H1 (cell line): Measurements from ENCODE around the gene FSD1. TPM values are rescaled to one million over a fixed set of nuclear protein-coding genes. Genes with fewer than 3 reads are reported as not detected.
A peak's percentile ranks its signal among the peaks of the same experiment; 100 is the strongest.

Source experiments
- CTCF ChIA-PET: fragments of 300-600 bp; sonication (Branson Sonifier 250); formaldehyde crosslinking; loops from one replicate; lab custom pipeline; 2021; ENCODE audit not compliant: partially characterized antibody; lab: Charles Lee
- POLR2A ChIA-PET: fragments of 300-600 bp; sonication (Branson Sonifier 250); formaldehyde crosslinking; loops from one replicate; lab custom pipeline; 2021; ENCODE audit warnings: inconsistent platforms; ENCODE audit not compliant: partially characterized antibody; lab: Charles Lee
- DNase-seq, 2 experiments: peaks; one replicate each; pipeline versions ENCODE4 v3.0.0 to v3.0.0-alpha.2; 2010 to 2022; ENCODE audit warnings: low spot score in 2 of 2, low read depth in 1 of 2, mixed read lengths in 1 of 2
- FAIRE-seq: peaks from 2 replicates; lab custom pipeline; 2011; peaks lifted over from hg19 to GRCh38; lab: Jason Lieb, UNC
- H2AFZ ChIP-seq: 2 replicates; pipeline ENCODE4 v1.8.1; 2012; ENCODE audit warnings: low read length, inconsistent platforms
- H2AK5ac ChIP-seq: 2 replicates; pipeline ENCODE4 v1.6.1; 2013; ENCODE audit warnings: low read depth, low read length
- H2BK120ac ChIP-seq: replicated peaks from 2 replicates; pipeline ENCODE3; 2013; ENCODE audit warnings: low read depth, low read length, inconsistent platforms
- H2BK12ac ChIP-seq: 2 replicates; pipeline ENCODE4 v1.6.1; 2013; ENCODE audit warnings: low read depth, low read length
- H2BK15ac ChIP-seq: 2 replicates; pipeline ENCODE4 v1.6.1; 2013; ENCODE audit warnings: low read length
- H2BK20ac ChIP-seq: 2 replicates; pipeline ENCODE4 v1.6.1; 2013; ENCODE audit warnings: low read length
- H2BK5ac ChIP-seq: 2 replicates; pipeline ENCODE4 v1.6.1; 2013; ENCODE audit warnings: low read depth, low read length
- H3K14ac ChIP-seq: 2 replicates; pipeline ENCODE4 v1.6.1; 2013; ENCODE audit warnings: inconsistent platforms; ENCODE audit not compliant: insufficient read length
- H3K18ac ChIP-seq: 2 replicates; pipeline ENCODE4 v1.6.1; 2013; ENCODE audit warnings: low read length; ENCODE audit errors: extremely low read depth
- H3K23ac ChIP-seq: 2 replicates; pipeline ENCODE4 v1.6.1; 2013; ENCODE audit warnings: inconsistent platforms; ENCODE audit not compliant: insufficient read length
- H3K23me2 ChIP-seq: 2 replicates; pipeline ENCODE4 v1.6.1; 2013; ENCODE audit warnings: low read depth, low read length
- H3K27ac ChIP-seq: 2 replicates; pipeline ENCODE4 v1.6.1; 2011; ENCODE audit warnings: low read depth, low read length, inconsistent platforms
- H3K27me3 ChIP-seq, 4 experiments: replicated peaks in 1 of 4; 1 replicate in 1 of 4; 2 replicates in 3 of 4; pipeline versions ENCODE4 v1.6.1 to v1.8.1; 2011 to 2013; ENCODE audit warnings: low read length in 3 of 4, mild to moderate bottlenecking in 3 of 4, inconsistent platforms in 2 of 4, mixed read lengths in 2 of 4, moderate library complexity in 1 of 4; ENCODE audit not compliant: control insufficient read depth in 3 of 4, insufficient read depth in 3 of 4; ENCODE audit errors: extremely low read depth in 1 of 4
- H3K36me3 ChIP-seq, 4 experiments: 2 replicates each; pipeline versions ENCODE4 v1.6.1 to v1.8.1; 2011 to 2013; ENCODE audit warnings: mild to moderate bottlenecking in 4 of 4, low read length in 3 of 4, moderate library complexity in 2 of 4, control low read depth in 1 of 4, inconsistent platforms in 1 of 4; ENCODE audit not compliant: insufficient read depth in 4 of 4, control insufficient read depth in 2 of 4
- H3K4ac ChIP-seq: replicated peaks from 2 replicates; pipeline ENCODE3; 2013; ENCODE audit warnings: low read length, low read depth, mixed read lengths, inconsistent platforms; ENCODE audit not compliant: insufficient read length
- H3K4me1 ChIP-seq, 4 experiments: replicated peaks in 1 of 4; 1 replicate in 1 of 4; 2 replicates in 3 of 4; pipeline versions ENCODE4 v1.6.1 to v1.8.1; 2011 to 2013; ENCODE audit warnings: low read length in 3 of 4, inconsistent platforms in 2 of 4, mixed read lengths in 1 of 4; ENCODE audit not compliant: insufficient read depth in 4 of 4, control insufficient read depth in 3 of 4
- H3K4me2 ChIP-seq, 2 experiments: 2 replicates each; pipeline versions ENCODE4 v1.6.1 to v1.8.1; 2011 to 2013; ENCODE audit warnings: low read depth in 2 of 2, low read length in 2 of 2, control low read depth in 1 of 2, inconsistent platforms in 1 of 2, mild to moderate bottlenecking in 1 of 2; ENCODE audit not compliant: insufficient read depth in 1 of 2
- H3K4me3 ChIP-seq, 4 experiments: fragments of 200-600, 300-600 bp in 1 of 4; sonication (generic), shearing (Covaris generic), sonication (Bioruptor Twin) in 1 of 4; 2 replicates each; pipeline versions ENCODE4 v1.5.1 to v1.8.1; 2011 to 2016; ENCODE audit warnings: low read length in 4 of 4, low read depth in 3 of 4, control low read depth in 2 of 4, inconsistent platforms in 2 of 4, mild to moderate bottlenecking in 2 of 4, mixed read lengths in 1 of 4, moderate library complexity in 1 of 4; ENCODE audit not compliant: insufficient read depth in 2 of 4; ENCODE audit errors: extremely low read depth in 1 of 4
- H3K56ac ChIP-seq: replicated peaks from 2 replicates; pipeline ENCODE3; 2013; ENCODE audit warnings: low read depth, mild to moderate bottlenecking, mixed read lengths, low read length, inconsistent platforms; ENCODE audit not compliant: insufficient read length
- H3K79me1 ChIP-seq: 2 replicates; pipeline ENCODE4 v1.6.1; 2013; ENCODE audit warnings: low read depth, low read length, control low read depth
- H3K79me2 ChIP-seq, 2 experiments: 2 replicates each; pipeline versions ENCODE4 v1.6.1 to v1.8.1; 2012 to 2013; ENCODE audit warnings: low read length in 2 of 2, mild to moderate bottlenecking in 2 of 2, inconsistent platforms in 1 of 2; ENCODE audit not compliant: insufficient read depth in 2 of 2, control insufficient read depth in 1 of 2
- H3K9ac ChIP-seq, 4 experiments: replicated peaks in 1 of 4; 1 replicate in 1 of 4; 2 replicates in 3 of 4; pipeline versions ENCODE4 v1.6.1 to v1.8.1; 2011 to 2013; ENCODE audit warnings: low read depth in 3 of 4, low read length in 3 of 4, control low read depth in 2 of 4, mild to moderate bottlenecking in 2 of 4, moderate library complexity in 2 of 4, inconsistent platforms in 1 of 4; ENCODE audit errors: extremely low read depth in 1 of 4
- H3K9me3 ChIP-seq, 2 experiments: 2 replicates each; pipeline versions ENCODE4 v1.6.1 to v1.8.1; 2012 to 2013; ENCODE audit warnings: mild to moderate bottlenecking in 2 of 2, moderate library complexity in 2 of 2, control low read depth in 1 of 2, inconsistent platforms in 1 of 2, low read depth in 1 of 2, low read length in 1 of 2, mixed read lengths in 1 of 2; ENCODE audit not compliant: insufficient read depth in 2 of 2
- H4K20me1 ChIP-seq, 2 experiments: replicated peaks in 1 of 2; 2 replicates each; pipeline versions ENCODE3 to v1.8.1; 2011 to 2013; ENCODE audit warnings: inconsistent platforms in 2 of 2, low read length in 2 of 2, mild to moderate bottlenecking in 1 of 2; ENCODE audit not compliant: insufficient read depth in 2 of 2, control insufficient read depth in 1 of 2
- H4K5ac ChIP-seq: 2 replicates; pipeline ENCODE4 v1.6.1; 2013; ENCODE audit warnings: low read length, low read depth, mixed read lengths, inconsistent platforms; ENCODE audit not compliant: insufficient read length
- H4K8ac ChIP-seq: 2 replicates; pipeline ENCODE4 v1.8.0; 2013; ENCODE audit warnings: mild to moderate bottlenecking, moderate library complexity, low read length, inconsistent platforms; ENCODE audit not compliant: insufficient read depth; ENCODE audit errors: extremely low read depth
- H4K91ac ChIP-seq: replicated peaks from 2 replicates; pipeline ENCODE3; 2013; ENCODE audit warnings: low read length, mixed read lengths, inconsistent platforms; ENCODE audit not compliant: insufficient read length
- EZH2 ChIP-seq: fragments of 200-600 bp; sonication (generic); IDR thresholded peaks from 2 replicates; pipeline ENCODE4 v1.7.1; 2012; ENCODE audit warnings: low read depth, mild to moderate bottlenecking, moderate library complexity, low read length, inconsistent platforms; ENCODE audit not compliant: severe bottlenecking
- FOSL1 ChIP-seq: IDR thresholded peaks from 2 replicates; pipeline ENCODE4 v1.6.1; 2011; ENCODE audit warnings: mild to moderate bottlenecking, low read depth, low read length, moderate library complexity; ENCODE audit not compliant: insufficient read depth
- POLR2A ChIP-seq, 2 experiments: IDR thresholded peaks; 1 replicate in 1 of 2; 2 replicates in 1 of 2; pipeline ENCODE4 v1.6.1; 2011; ENCODE audit warnings: low read depth in 2 of 2, low read length in 2 of 2, mild to moderate bottlenecking in 2 of 2; ENCODE audit errors: control extremely low read depth in 1 of 2
- WGBS, 2 experiments: shearing (Covaris generic) in 1 of 2; methylation state at CpG; one replicate each; pipeline versions ENCODE4 v1.1.6 to v1.1.7; 2013 to 2015; ENCODE audit warnings: low lambda C conversion rate in 2 of 2, mixed read lengths in 2 of 2, inconsistent platforms in 1 of 2, low coverage in 1 of 2, missing lambda C conversion rate in 1 of 2; ENCODE audit not compliant: insufficient replicate concordance in 2 of 2, insufficient coverage in 1 of 2, insufficient read length in 1 of 2; ENCODE audit errors: extremely low coverage in 1 of 2, missing lambda C conversion rate in 1 of 2; 5-methylcytosine and 5-hydroxymethylcytosine counted together
- polyA plus RNA-seq, 7 experiments: library from polyadenylated mRNA; depleted of rRNA in 3 of 7; stranded (reverse) in 5 of 7; unstranded in 2 of 7; fragments of >200 nt in 5 of 7; fragments of 200-250 nt in 2 of 7; gene quantifications; 1 replicate in 5 of 7; 2 replicates in 1 of 7; 4 replicates in 1 of 7; pipeline versions ENCODE4 v1.2.1 to v1.2.3, GENCODE V29; 2011 to 2013; ENCODE audit warnings: missing spikeins in 2 of 7, mixed read lengths in 2 of 7
- total RNA-seq: library from RNA; stranded (reverse); fragmentation: NEBNext Ultra II Directional; extraction: Animal tissue kit (Norgen Biotek cat#: 25700); gene quantifications from 2 replicates; pipeline ENCODE4 v1.2.1, GENCODE V29; 2021

The FSD1 gene
- total and polyA plus RNA-seq, 2 of the 8 experiments (the other 6 are each of a cell fraction or from before 2014, with no cell fraction given), result 58.8 to 181 TPM

DNA sequence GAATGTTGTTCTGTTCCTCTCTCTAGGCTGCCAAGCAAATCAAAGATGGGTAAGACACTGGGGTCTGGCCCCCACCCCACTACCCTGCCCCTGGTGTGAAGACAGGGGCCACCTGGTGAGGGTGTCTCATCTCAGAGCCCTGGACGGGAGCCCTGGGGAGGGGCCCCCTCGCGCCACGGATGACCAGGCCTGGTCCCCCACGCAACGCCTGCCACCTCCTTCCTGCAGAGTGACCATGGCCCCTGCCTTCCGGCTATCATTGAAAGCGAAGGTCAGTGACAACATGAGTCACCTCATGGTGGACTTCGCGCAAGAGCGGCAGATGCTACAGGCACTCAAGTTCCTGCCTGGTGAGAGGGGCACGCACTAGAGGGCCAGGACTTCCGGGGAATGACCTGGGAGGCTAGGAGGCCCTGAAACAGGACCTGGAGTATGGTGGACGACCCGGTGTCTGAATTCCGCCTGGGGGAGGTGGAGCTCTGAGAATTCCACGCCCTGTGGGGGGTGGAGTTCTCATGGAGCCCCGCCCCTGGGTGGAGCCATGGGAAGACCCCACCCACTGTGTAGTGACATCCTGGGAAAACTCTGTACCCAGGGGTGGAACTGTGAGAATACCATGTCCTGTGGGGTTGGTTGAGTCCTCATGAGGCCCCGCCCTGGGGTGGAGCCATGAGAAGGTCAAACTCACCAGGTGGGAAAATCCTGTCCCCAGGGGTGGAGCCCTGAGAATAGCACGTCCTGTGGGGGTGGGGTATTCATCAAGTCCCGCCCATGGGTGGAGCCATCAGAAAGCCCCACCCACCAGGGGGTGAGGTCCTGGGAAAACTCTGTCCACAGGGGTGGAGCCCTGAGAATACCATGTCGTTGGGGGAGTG, 6.1 kb downstream of the FSD1 start:
- Histone ChIP-seq H3K79me1 (peaks cover 3% of the 10 kb centered on the region), H3K14ac (no peak overlapping the region), H4K20me1 (peaks cover 0 to 4% of the 10 kb centered on the region in 2 experiments), H4K8ac (no peak overlapping the region), H2BK15ac (no peak overlapping the region), H2BK12ac (no peak overlapping the region), H4K91ac (no peak overlapping the region), H3K4me2 (no peak overlapping the region), H3K36me3 (peaks cover 5 to 32% (median 18%) of the 10 kb centered on the region in 4 experiments), H3K9ac (no peak overlapping the region), H3K18ac (no peak overlapping the region), H3K27ac (no peak overlapping the region), H4K5ac (no peak overlapping the region), H2AFZ (no peak overlapping the region), H3K23ac (no peak overlapping the region), H3K27me3 (no peaks in the 10 kb centered on the region), H2BK120ac (no peak overlapping the region), H3K4me3 (no peak overlapping the region), H3K23me2 (no peaks in the 10 kb centered on the region), H3K9me3 (no peaks in the 10 kb centered on the region), H3K4me1 (no peaks in the 10 kb centered on the region; a peak in 1 of 7 replicates), H3K56ac (no peak overlapping the region), H3K4ac (no peak overlapping the region), H2AK5ac (no peak overlapping the region), H2BK20ac (no peak overlapping the region), H3K79me2 (no peaks in the 10 kb centered on the region), H2BK5ac (no peak overlapping the region)
- no peak for TF ChIP-seq EZH2
- no peak for TF ChIP-seq POLR2A (IDR thresholded peaks at IDR 0.05; ENCODE audit: control extremely low read depth in 1 of 2, low read depth in 2 of 2, low read length in 2 of 2)
- no peak for TF ChIP-seq FOSL1
- FAIRE-seq, result no peak
- ChIA-PET POLR2A (interaction anchor here (0.6 to 12.2 kb wide), 9 partner anchors 9 to 39 kb away, joined by 3 to 86 read pairs (median 3); partner anchors contain the start of gene TMIGD2), CTCF (interaction anchor here (0.6 to 2.7 kb wide), 2 partner anchors 12 to 43 kb away, joined by 4 to 8 read pairs; no protein-coding TSS in a partner anchor)
- WGBS, 2 experiments, result 92% methylated on average over 22 of the region's 22 CpGs; no CpG with 5 or more reads in 1 of the 2 experiments
- DNase-seq, result peak; percentile 25 to 84
